CD4-positive, alpha-beta T cell (primary cell): ENCODE data around the gene PHAF1. TPM values are rescaled to one million over a fixed set of nuclear protein-coding genes. Genes with fewer than 3 reads are reported as not detected.

Experiments used
- ATAC-seq: fragments of 200-7000 bp; cut with Tn5 transposase; one replicate; pipeline ENCODE4 v1.10.0; 2022; ENCODE audit warnings: mild to moderate bottlenecking; ENCODE audit not compliant: poor library complexity
- CTCF ChIA-PET: fragments of 350-600 bp; sonication (Branson Sonifier 250); formaldehyde crosslinking; loops from one replicate; lab custom pipeline; 2021; ENCODE audit warnings: antibody characterized with exemption, inconsistent platforms; lab: Charles Lee
- POLR2A ChIA-PET: fragments of 350-600 bp; sonication (Branson Sonifier 250); formaldehyde crosslinking; loops from one replicate; lab custom pipeline; 2021; ENCODE audit warnings: antibody characterized with exemption, inconsistent platforms; lab: Charles Lee
- DNase-seq, 14 experiments: peaks; one replicate each; pipeline ENCODE4 v3.0.0-alpha.2; 2013 to 2020; ENCODE audit warnings: mixed read lengths in 2 of 14
- H3K27ac ChIP-seq, 2 donors: one replicate each; pipeline versions ENCODE4 v1.5.1 to v1.7.0; 2013; ENCODE audit warnings: low read length in 2 of 2, low read depth in 1 of 2, mild to moderate bottlenecking in 1 of 2
- H3K27me3 ChIP-seq, 2 experiments: 1 replicate in 1 of 2; 2 replicates in 1 of 2; pipeline versions ENCODE4 v1.6.1 to v1.7.0; 2013; ENCODE audit warnings: low read length in 2 of 2, control low read depth in 1 of 2, mild to moderate bottlenecking in 1 of 2, moderate library complexity in 1 of 2; ENCODE audit not compliant: insufficient read depth in 2 of 2, control insufficient read depth in 1 of 2
- H3K36me3 ChIP-seq: one replicate; pipeline ENCODE4 v1.6.1; 2013; ENCODE audit warnings: low read length, control low read depth; ENCODE audit not compliant: insufficient read depth
- H3K4me1 ChIP-seq: one replicate; pipeline ENCODE4 v1.6.1; 2013; ENCODE audit warnings: low read length, control low read depth; ENCODE audit not compliant: insufficient read depth
- H3K4me3 ChIP-seq: one replicate; pipeline ENCODE4 v1.5.1; 2013; ENCODE audit warnings: mild to moderate bottlenecking, low read length, moderate library complexity
- H3K9me3 ChIP-seq, 2 experiments: 1 replicate in 1 of 2; 2 replicates in 1 of 2; pipeline versions ENCODE4 v1.6.1 to v1.7.0; 2013; ENCODE audit warnings: low read length in 2 of 2, mild to moderate bottlenecking in 2 of 2, control low read depth in 1 of 2, moderate library complexity in 1 of 2; ENCODE audit not compliant: control insufficient read depth in 1 of 2, insufficient read depth in 1 of 2
- H3K27ac Mint-ChIP-seq: one replicate; pipeline ENCODE4 v1.8.0; 2020; ENCODE audit warnings: mixed read lengths
- H3K27me3 Mint-ChIP-seq: one replicate; pipeline ENCODE4 v1.8.0; 2021; ENCODE audit warnings: mixed read lengths
- H3K36me3 Mint-ChIP-seq: one replicate; pipeline ENCODE4 v1.8.0; 2021; ENCODE audit warnings: low read depth, mixed read lengths
- H3K4me1 Mint-ChIP-seq: one replicate; pipeline ENCODE4 v1.8.0; 2021; ENCODE audit warnings: low read depth, mixed read lengths
- H3K4me3 Mint-ChIP-seq: one replicate; pipeline ENCODE4 v1.8.0; 2020; ENCODE audit warnings: mild to moderate bottlenecking, mixed read lengths
- H3K9me3 Mint-ChIP-seq: one replicate; pipeline ENCODE4 v1.8.0; 2020; ENCODE audit warnings: mixed read lengths
- intact Hi-C, 2 experiments: fragments of 100-400 bp; cut with DNase I in 1 of 2; cut with micrococcal nuclease in 1 of 2; formaldehyde crosslinking; loops; one replicate each; pipeline versions ENCODE4 v1.15.1 to v1.9.0; 2023 to 2025; cut with DNase I, micrococcal nuclease
- total RNA-seq, 174 experiments: library from RNA in 2 of 174; stranded (reverse) in 2 of 174; gene quantifications; one replicate each; pipeline ENCODE4 v1.2.3 and lab custom pipeline; 2021 to 2026
- TF ChIP-seq, protein P1 (sequence below): fragments of 200-600 bp; IDR thresholded peaks from one replicate; pipeline ENCODE4 v1.8.0; 2022; ENCODE audit warnings: antibody characterized with exemption, mild to moderate bottlenecking

Gene PHAF1
- total RNA-seq, 2 experiments from 2014 or later: 10.6 to 10.8 TPM

DNA sequence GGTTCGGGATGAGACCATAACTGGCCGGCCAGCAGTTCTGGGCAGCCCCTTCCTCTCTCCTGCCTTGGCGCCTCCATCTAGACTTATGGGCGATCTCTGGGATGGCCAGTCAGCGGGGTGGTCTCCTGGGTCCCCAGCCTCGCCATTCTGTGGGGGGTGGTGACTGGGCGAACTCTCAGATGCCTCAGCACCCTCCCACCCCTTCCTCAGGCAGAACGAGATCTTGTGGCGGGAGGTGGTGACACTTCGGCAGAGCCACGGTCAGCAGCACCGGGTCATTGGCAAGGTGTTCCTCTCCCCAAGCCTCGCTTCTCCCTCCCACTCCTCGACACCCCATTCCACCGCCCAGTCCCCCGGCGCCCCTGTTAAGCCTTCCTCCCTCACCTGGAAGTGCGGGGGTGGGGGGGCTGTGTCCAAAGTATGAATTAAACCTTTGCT lies 56.4 kb downstream of the PHAF1 start:
- Histone ChIP-seq H3K4me1 (peaks cover 66% of the 10 kb centered on the region), H3K9me3 (peaks cover 0 to 33% of the 10 kb centered on the region in 2 experiments), H3K27ac (no peak overlapping the region), H3K36me3 (no peaks in the 10 kb centered on the region), H3K4me3 (no peak overlapping the region), H3K27me3 (peaks cover 78 to 90% of the 10 kb centered on the region in 2 experiments)
- ATAC-seq (no peak), DNase-seq (peak in 1 of 14 experiments; percentile 11)
- Mint-ChIP-seq H3K36me3 (no peaks in the 10 kb centered on the region), H3K27ac (no peak overlapping the region), H3K27me3 (peaks cover 81% of the 10 kb centered on the region), H3K4me3 (no peak overlapping the region), H3K9me3 (no peaks in the 10 kb centered on the region), H3K4me1 (peaks cover 30% of the 10 kb centered on the region)
- ChIA-PET CTCF (no interaction called here), POLR2A (interaction anchor here (1.2 kb wide), 2 partner anchors 14 to 19 kb away, joined by 4 to 5 read pairs; no protein-coding TSS in a partner anchor)
- intact Hi-C loops: no loop called here
- TF ChIP-seq, protein P1, sequence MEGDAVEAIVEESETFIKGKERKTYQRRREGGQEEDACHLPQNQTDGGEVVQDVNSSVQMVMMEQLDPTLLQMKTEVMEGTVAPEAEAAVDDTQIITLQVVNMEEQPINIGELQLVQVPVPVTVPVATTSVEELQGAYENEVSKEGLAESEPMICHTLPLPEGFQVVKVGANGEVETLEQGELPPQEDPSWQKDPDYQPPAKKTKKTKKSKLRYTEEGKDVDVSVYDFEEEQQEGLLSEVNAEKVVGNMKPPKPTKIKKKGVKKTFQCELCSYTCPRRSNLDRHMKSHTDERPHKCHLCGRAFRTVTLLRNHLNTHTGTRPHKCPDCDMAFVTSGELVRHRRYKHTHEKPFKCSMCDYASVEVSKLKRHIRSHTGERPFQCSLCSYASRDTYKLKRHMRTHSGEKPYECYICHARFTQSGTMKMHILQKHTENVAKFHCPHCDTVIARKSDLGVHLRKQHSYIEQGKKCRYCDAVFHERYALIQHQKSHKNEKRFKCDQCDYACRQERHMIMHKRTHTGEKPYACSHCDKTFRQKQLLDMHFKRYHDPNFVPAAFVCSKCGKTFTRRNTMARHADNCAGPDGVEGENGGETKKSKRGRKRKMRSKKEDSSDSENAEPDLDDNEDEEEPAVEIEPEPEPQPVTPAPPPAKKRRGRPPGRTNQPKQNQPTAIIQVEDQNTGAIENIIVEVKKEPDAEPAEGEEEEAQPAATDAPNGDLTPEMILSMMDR: no peak

DNA sequence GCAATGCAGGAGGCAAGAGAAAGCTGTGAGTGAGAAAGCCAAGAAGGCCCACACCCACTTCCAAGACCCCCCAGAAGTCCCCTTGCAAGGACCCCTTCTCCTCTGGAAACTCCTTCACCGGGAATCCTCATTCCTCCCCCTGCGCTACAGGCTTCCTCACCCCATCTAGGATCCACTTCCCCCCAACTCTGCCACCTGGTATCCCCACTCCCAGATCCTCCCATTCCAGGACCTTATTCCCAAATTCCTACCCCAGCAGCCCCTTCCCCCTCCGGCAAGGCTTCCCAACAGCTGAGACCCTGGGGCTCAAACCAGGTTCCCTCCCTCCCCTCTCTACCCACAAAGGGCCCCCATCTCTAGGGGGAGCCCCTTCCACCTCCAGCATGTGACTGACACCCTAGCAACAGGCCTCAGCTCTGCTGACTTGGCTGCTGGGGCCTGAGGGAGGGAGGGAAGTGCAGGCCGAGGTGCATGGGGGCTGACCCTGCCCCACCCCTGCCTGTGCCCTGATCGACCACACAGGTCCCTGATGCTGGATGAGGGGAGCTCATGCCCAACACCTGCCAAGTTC lies 56.9 kb downstream of the PHAF1 start:
- POLR2A ChIA-PET: interaction anchor here (1.2 kb wide), 2 partner anchors 14 to 18 kb away, joined by 4 to 5 read pairs; no protein-coding TSS in a partner anchor
- no peak overlapping the region for H3K27ac ChIP-seq
- peak in 1 of 14 experiments; percentile 12 for DNase-seq
- Mint-ChIP-seq H3K9me3 (no peaks in the 10 kb centered on the region), H3K27me3 (peaks cover 82% of the 10 kb centered on the region), H3K4me3 (no peak overlapping the region), H3K36me3 (no peaks in the 10 kb centered on the region), H3K4me1 (peaks cover 35% of the 10 kb centered on the region), H3K27ac (no peak overlapping the region)
- H3K4me1 ChIP-seq: peaks cover 61% of the 10 kb centered on the region
- peaks cover 77 to 91% of the 10 kb centered on the region in 2 experiments for H3K27me3 ChIP-seq
- H3K36me3 ChIP-seq: no peaks in the 10 kb centered on the region
- no peak overlapping the region for H3K4me3 ChIP-seq
- CTCF ChIA-PET: no interaction called here
- peaks cover 0 to 33% of the 10 kb centered on the region in 2 experiments for H3K9me3 ChIP-seq
- TF ChIP-seq, protein P1: no peak
- ATAC-seq: no peak
- intact Hi-C loops: no loop called here

DNA sequence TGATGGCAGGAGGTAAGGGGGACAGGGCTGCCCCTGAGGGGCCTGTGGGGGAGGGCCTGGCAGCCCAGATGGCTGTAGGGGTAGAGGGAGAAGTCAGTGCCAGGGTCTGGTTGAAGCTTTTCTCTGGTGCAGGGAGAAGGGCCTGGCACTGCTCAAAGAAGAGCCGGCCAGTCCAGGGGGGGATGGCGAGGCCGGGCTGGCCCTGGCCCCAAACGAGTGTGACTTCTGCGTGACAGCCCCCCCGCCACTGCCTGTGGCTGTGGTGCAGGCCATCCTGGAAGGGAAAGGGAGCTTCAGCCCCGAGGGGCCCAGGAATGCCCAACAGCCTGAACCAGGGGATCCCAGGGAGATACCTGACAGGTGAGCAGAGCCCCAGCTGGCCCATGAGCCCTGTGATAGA lies 57.8 kb downstream of the PHAF1 start:
- peaks cover 52% of the 10 kb centered on the region for H3K4me1 ChIP-seq

More for the DNA sequence above, 57.8 kb downstream of the PHAF1 start:
- ATAC-seq: no peak
- CTCF ChIA-PET: no interaction called here
- Mint-ChIP-seq H3K27me3 (peaks cover 82% of the 10 kb centered on the region), H3K27ac (no peak overlapping the region), H3K4me3 (peak overlapping the region; percentile 4), H3K4me1 (peaks cover 34% of the 10 kb centered on the region), H3K36me3 (no peaks in the 10 kb centered on the region), H3K9me3 (no peaks in the 10 kb centered on the region)
- Histone ChIP-seq H3K36me3 (no peaks in the 10 kb centered on the region), H3K9me3 (peaks cover 0 to 31% of the 10 kb centered on the region in 2 experiments), H3K27ac (no peak overlapping the region), H3K4me3 (no peak overlapping the region), H3K27me3 (peaks cover 75 to 87% of the 10 kb centered on the region in 2 experiments)
- POLR2A ChIA-PET: interaction anchor here (1.2 to 1.7 kb wide), 3 partner anchors 8 to 17 kb away, joined by 4 to 5 read pairs (median 5); partner anchors contain the start of genes FBXL8 and TRADD
- DNase-seq: no peak
- TF ChIP-seq, protein P1: no peak
- intact Hi-C loops: no loop called here
